HS-27A (cell line): Measurements from ENCODE around the gene CHIA.
"Not testable (repeated sequence)": the region's sequence is repeated elsewhere in the genome, so short reads cannot be mapped to it uniquely, and the experiment has no call there.

Experiments
- DNase-seq: peaks from one replicate; pipeline ENCODE4 v3.0.0-alpha.2; 2012; ENCODE audit warnings: low read depth, missing footprints

Gene CHIA

GRCh38 chr1:111285879-111286278 is 4.8 kb upstream of the CHIA start:
- DNase-seq = no peak

GRCh38 chr1:111286912-111287311 is 3.7 kb upstream of the CHIA start:
- no peak for DNase-seq

- DNase-seq = no peak
Observed at GRCh38 chr1:111289371-111289770, 1.3 kb upstream of the CHIA start.

GRCh38 chr1:111290104-111290503 is 547 bp upstream of the CHIA start:
- no peak for DNase-seq

GRCh38 chr1:111294390-111294789 is 3.7 kb downstream of the CHIA start:
- no peak for DNase-seq

GRCh38 chr1:111302374-111302773 is 11.7 kb downstream of the CHIA start:
- DNase-seq = no peak

GRCh38 chr1:111309690-111310089 is 19.0 kb downstream of the CHIA start:
- DNase-seq = no peak

- DNase-seq = no peak
Observed at GRCh38 chr1:111318523-111318922, 27.9 kb downstream of the CHIA start.

GRCh38 chr1:111320066-111320879 is 29.6 kb downstream of the CHIA start:
- DNase-seq = no peak

GRCh38 chr1:111323231-111323630 is 32.6 kb downstream of the CHIA start:
- no peak for DNase-seq

- DNase-seq = no peak
Observed at GRCh38 chr1:111332190-111332589, 41.5 kb downstream of the CHIA start.

- DNase-seq = peak; percentile 15
Observed at GRCh38 chr1:111334169-111334568, 43.5 kb downstream of the CHIA start.

- DNase-seq = not testable (repeated sequence)
Observed at GRCh38 chr1:111335214-111335877, 44.7 kb downstream of the CHIA start.

GRCh38 chr1:111338849-111339248 is 48.2 kb downstream of the CHIA start:
- DNase-seq = not testable (repeated sequence)

GRCh38 chr1:111346089-111346885 is 55.6 kb downstream of the CHIA start:
- peak; percentile 34 for DNase-seq

GRCh38 chr1:111347026-111347425 is 56.4 kb downstream of the CHIA start:
- DNase-seq = no peak

- DNase-seq = no peak
Observed at GRCh38 chr1:111351700-111352099, 61.0 kb downstream of the CHIA start.

GRCh38 chr1:111354584-111354983 is 63.9 kb downstream of the CHIA start:
- DNase-seq = no peak

GRCh38 chr1:111358964-111359363 is 68.3 kb downstream of the CHIA start:
- no peak for DNase-seq

- no peak for DNase-seq
Observed at GRCh38 chr1:111359376-111359775, 68.7 kb downstream of the CHIA start.

- DNase-seq = not testable (repeated sequence)
Observed at GRCh38 chr1:111360257-111360656, 69.6 kb downstream of the CHIA start.

GRCh38 chr1:111361761-111362160 is 71.1 kb downstream of the CHIA start:
- DNase-seq = no peak

GRCh38 chr1:111364690-111365089 is 74.0 kb downstream of the CHIA start:
- no peak for DNase-seq
